OCI-LY1 (cell line): ENCODE data around the gene SMAD7.
A peak's percentile ranks its signal among the peaks of the same experiment; 100 is the strongest.

Experiments used
- H2AFZ ChIP-seq: fragments of 200-600 bp; sonication (generic), shearing (Covaris generic); 2 replicates; pipeline ENCODE4 v1.6.0; 2014; ENCODE audit warnings: antibody characterized with exemption, mild to moderate bottlenecking, low read length
- H3F3A ChIP-seq: fragments of 200-600 bp; sonication (generic), shearing (Covaris generic); 2 replicates; pipeline ENCODE4 v1.6.0; 2014; ENCODE audit warnings: mild to moderate bottlenecking, antibody characterized with exemption, low read length, moderate library complexity; ENCODE audit not compliant: insufficient read depth
- H3K27ac ChIP-seq: fragments of 200-600 bp; sonication (generic); 2 replicates; pipeline ENCODE4 v1.5.1; 2014; ENCODE audit warnings: low read length, mixed run types, mild to moderate bottlenecking, low read depth; ENCODE audit not compliant: poor library complexity, severe bottlenecking
- H3K27me3 ChIP-seq: fragments of 200-600 bp; sonication (generic); 2 replicates; pipeline ENCODE4 v1.6.0; 2014; ENCODE audit warnings: antibody characterized with exemption, mild to moderate bottlenecking, low read length, moderate library complexity; ENCODE audit not compliant: insufficient read depth
- H3K36me3 ChIP-seq: fragments of 200-600 bp; sonication (generic); 2 replicates; pipeline ENCODE4 v1.6.1; 2014; ENCODE audit warnings: mild to moderate bottlenecking, antibody characterized with exemption, low read length, moderate library complexity, mixed read lengths; ENCODE audit not compliant: insufficient read depth
- H3K4me1 ChIP-seq: fragments of 200-600 bp; sonication (generic); 2 replicates; pipeline ENCODE4 v1.5.1; 2014; ENCODE audit warnings: mild to moderate bottlenecking, low read length, moderate library complexity; ENCODE audit not compliant: insufficient read depth, severe bottlenecking
- H3K4me2 ChIP-seq: fragments of 200-600 bp; sonication (generic), shearing (Covaris generic); 2 replicates; pipeline ENCODE4 v1.6.1; 2014; ENCODE audit warnings: low read length
- H3K4me3 ChIP-seq: fragments of 200-600 bp; sonication (generic); 2 replicates; pipeline ENCODE4 v1.5.1; 2014; ENCODE audit warnings: low read length, low read depth, mild to moderate bottlenecking, mixed read lengths; ENCODE audit not compliant: poor library complexity, severe bottlenecking
- H3K79me2 ChIP-seq: fragments of 200-600 bp; shearing (Covaris generic); 2 replicates; pipeline ENCODE4 v1.6.1; 2016; ENCODE audit warnings: mixed run types, low read length, mixed read lengths; ENCODE audit not compliant: insufficient read depth
- H3K9ac ChIP-seq: fragments of 200-600 bp; sonication (generic), shearing (Covaris generic); 2 replicates; pipeline ENCODE4 v1.6.1; 2014; ENCODE audit warnings: mild to moderate bottlenecking, low read length, mixed read lengths
- H3K9me2 ChIP-seq: fragments of 200-600 bp; sonication (generic), shearing (Covaris generic); 2 replicates; pipeline ENCODE4 v1.6.1; 2014; ENCODE audit warnings: low read depth, mild to moderate bottlenecking, low read length, mixed read lengths
- H3K9me3 ChIP-seq: fragments of 200-600 bp; shearing (Covaris generic); 2 replicates; pipeline ENCODE4 v1.6.1; 2014; ENCODE audit warnings: low read length, mixed read lengths
- H4K20me1 ChIP-seq: fragments of 200-600 bp; sonication (generic), shearing (Covaris generic); 2 replicates; pipeline ENCODE4 v1.6.0; 2016; ENCODE audit warnings: mild to moderate bottlenecking, low read length; ENCODE audit not compliant: insufficient read depth
- EZH2 ChIP-seq: fragments of 200-600 bp; sonication (generic), shearing (Covaris generic); IDR thresholded peaks from 2 replicates; pipeline ENCODE4 v1.8.0; 2017; ENCODE audit warnings: borderline replicate concordance, mixed run types, mild to moderate bottlenecking, antibody characterized with exemption, low read length, moderate library complexity, mixed read lengths
- TF ChIP-seq, protein P1 (sequence below): fragments of 200-600 bp; sonication (generic), shearing (Covaris generic); IDR thresholded peaks from 2 replicates; pipeline ENCODE4 v1.5.1; 2017; ENCODE audit warnings: mild to moderate bottlenecking, antibody characterized with exemption, low read length, moderate library complexity, mixed read lengths

The SMAD7 gene

DNA sequence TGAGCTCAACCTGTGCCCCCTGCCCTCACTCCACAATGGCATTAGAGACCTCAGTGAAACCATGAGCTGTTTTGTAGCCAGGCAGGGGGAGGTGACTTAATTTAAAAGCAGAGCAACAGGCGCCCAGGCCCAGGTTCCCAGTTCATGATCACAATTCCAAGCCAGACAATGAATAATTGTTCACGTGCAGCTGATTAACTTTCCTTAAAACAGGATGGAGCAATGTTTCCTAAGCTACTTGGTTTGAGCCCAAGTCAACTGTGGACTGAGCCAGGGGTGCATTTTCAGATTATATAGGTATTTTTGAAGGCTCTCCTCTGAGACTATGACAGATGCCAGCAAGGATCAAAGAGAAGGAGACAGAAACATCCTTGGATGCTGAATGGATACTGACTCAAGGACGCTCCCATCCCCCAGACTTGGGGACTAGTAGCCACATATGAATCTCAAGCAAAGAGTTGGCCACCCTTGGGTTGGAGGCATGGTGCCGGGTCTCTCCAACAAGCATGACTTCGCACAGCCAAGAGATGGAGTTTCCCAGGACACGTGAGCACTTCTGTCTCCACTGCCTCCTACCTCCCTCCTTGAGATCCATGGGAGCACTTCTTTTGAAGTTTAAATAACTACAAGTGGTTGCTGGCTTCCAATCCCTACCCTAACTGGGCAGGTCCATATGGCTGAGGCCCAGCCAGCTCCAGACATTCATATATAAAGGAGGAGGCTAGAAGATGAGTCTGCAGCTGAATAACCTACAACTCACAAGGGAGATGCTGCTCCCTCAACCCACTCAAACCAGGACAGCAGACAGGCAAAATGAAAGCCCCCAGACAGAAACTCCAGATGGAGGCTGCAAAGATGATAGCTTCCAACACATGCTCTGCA, 12.7 kb downstream of the SMAD7 start:
- TF ChIP-seq, protein P1, sequence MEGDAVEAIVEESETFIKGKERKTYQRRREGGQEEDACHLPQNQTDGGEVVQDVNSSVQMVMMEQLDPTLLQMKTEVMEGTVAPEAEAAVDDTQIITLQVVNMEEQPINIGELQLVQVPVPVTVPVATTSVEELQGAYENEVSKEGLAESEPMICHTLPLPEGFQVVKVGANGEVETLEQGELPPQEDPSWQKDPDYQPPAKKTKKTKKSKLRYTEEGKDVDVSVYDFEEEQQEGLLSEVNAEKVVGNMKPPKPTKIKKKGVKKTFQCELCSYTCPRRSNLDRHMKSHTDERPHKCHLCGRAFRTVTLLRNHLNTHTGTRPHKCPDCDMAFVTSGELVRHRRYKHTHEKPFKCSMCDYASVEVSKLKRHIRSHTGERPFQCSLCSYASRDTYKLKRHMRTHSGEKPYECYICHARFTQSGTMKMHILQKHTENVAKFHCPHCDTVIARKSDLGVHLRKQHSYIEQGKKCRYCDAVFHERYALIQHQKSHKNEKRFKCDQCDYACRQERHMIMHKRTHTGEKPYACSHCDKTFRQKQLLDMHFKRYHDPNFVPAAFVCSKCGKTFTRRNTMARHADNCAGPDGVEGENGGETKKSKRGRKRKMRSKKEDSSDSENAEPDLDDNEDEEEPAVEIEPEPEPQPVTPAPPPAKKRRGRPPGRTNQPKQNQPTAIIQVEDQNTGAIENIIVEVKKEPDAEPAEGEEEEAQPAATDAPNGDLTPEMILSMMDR: no peak
- no peak for TF ChIP-seq EZH2
- H3K9ac ChIP-seq: no peak overlapping the region
- H3K4me3 ChIP-seq: no peak overlapping the region
- no peak overlapping the region for H3K4me2 ChIP-seq
- H3K4me1 ChIP-seq: peaks cover 31% of the 10 kb centered on the region
- no peaks in the 10 kb centered on the region for H3K9me3 ChIP-seq
- H3K9me2 ChIP-seq: no peaks in the 10 kb centered on the region
- no peak overlapping the region for H3K27ac ChIP-seq
- H3K79me2 ChIP-seq: no peaks in the 10 kb centered on the region
- no peaks in the 10 kb centered on the region for H3K36me3 ChIP-seq
- no peak overlapping the region for H2AFZ ChIP-seq
- H4K20me1 ChIP-seq: no peaks in the 10 kb centered on the region
- H3F3A ChIP-seq: no peaks in the 10 kb centered on the region; the same call in 1 of the 2 replicates
- H3K27me3 ChIP-seq: no peaks in the 10 kb centered on the region

- no peaks in the 10 kb centered on the region for H4K20me1 ChIP-seq
- H3K79me2 ChIP-seq: no peaks in the 10 kb centered on the region
- H3F3A ChIP-seq: no peaks in the 10 kb centered on the region
- H3K9me2 ChIP-seq: no peaks in the 10 kb centered on the region
- H3K4me2 ChIP-seq: peak overlapping the region; percentile 37; the same call in 1 of the 2 replicates
- no peaks in the 10 kb centered on the region for H3K9me3 ChIP-seq
- no peak overlapping the region for H2AFZ ChIP-seq
- no peak overlapping the region for H3K27ac ChIP-seq
- no peaks in the 10 kb centered on the region for H3K36me3 ChIP-seq
- H3K4me1 ChIP-seq: peaks cover 20% of the 10 kb centered on the region
- no peak overlapping the region for H3K9ac ChIP-seq
- H3K27me3 ChIP-seq: no peaks in the 10 kb centered on the region
- H3K4me3 ChIP-seq: no peak overlapping the region
- TF ChIP-seq, protein P1: no peak
- no peak for TF ChIP-seq EZH2
Measured at GRCh38 chr18:48935433-48935774, 15.4 kb downstream of the SMAD7 start.

DNA sequence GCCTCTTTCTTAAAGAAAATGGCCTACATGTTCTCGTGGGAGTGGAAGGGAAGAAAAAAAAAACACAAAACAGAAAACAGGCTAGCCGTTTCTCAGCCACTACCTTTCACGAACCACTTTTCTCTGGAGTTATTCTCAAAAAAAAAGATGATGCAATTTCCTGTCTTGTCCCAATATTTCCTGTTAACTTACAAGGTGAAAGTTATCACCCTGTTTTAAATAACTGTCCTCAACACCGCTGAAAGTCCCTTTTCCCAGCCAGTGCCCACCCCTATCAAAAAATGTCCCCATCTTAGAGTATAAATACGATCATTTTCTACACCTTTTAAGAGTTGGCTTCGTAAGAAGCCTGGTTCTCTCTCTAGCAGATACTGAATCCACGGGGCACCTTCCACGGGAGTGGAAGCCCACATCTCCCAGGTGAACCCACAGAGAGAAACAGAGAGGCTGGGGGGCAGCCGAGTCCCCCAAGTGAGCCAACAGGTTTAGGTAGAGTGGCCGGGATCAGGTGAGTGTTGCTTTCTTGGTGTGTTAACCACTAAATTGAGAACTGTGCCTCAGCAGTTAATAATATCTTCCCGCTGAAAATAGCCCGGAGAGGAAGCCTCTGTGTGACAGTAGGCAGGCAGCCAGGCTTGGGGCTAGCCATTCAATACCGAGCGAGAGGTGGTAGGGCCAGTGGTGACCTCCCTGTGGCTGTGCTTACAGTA, 15.9 kb downstream of the SMAD7 start:
- Histone ChIP-seq H3K9ac (no peak overlapping the region), H3K36me3 (no peaks in the 10 kb centered on the region), H3K9me3 (no peaks in the 10 kb centered on the region), H3K79me2 (no peaks in the 10 kb centered on the region), H3K4me2 (peak overlapping the region; percentile 37; the same call in 1 of the 2 replicates), H3K9me2 (no peaks in the 10 kb centered on the region), H3K4me3 (no peak overlapping the region), H3K27me3 (no peaks in the 10 kb centered on the region), H4K20me1 (no peaks in the 10 kb centered on the region), H3K4me1 (peaks cover 16% of the 10 kb centered on the region), H3F3A (no peaks in the 10 kb centered on the region), H2AFZ (no peak overlapping the region), H3K27ac (no peak overlapping the region)
- TF ChIP-seq, protein P1: no peak
- TF ChIP-seq EZH2: no peak
